SH-SY5Y (cell line): Measurements from ENCODE around the gene FAM83G.

Experiments used
- GATA2 ChIP-seq: IDR thresholded peaks from 2 replicates; pipeline ENCODE4 v1.6.1; 2011; ENCODE audit warnings: mild to moderate bottlenecking, low read depth, low read length
- GATA3 ChIP-seq: IDR thresholded peaks from 2 replicates; pipeline ENCODE4 v1.6.1; 2011; ENCODE audit warnings: low read depth, mild to moderate bottlenecking, low read length, moderate library complexity

DNA sequence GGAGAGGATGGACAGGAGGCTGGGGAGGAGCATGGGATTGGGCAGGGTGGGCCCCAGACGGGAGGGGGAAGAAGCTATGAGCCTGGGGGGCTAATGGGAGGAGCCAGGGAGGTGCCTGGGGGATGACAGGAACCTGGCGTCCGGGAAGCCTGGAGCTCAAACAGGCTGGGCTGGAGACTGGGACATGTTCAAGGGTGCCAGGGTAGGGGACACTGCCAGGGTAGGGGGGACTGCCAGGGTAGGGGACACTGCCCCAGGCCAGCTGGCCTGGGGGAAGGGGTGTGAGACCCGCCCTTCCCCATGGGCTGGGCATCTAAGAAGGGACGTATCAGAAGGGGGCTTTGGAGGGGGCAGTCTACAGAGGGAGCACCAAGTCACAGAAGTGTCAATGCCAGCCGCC is 7.0 kb upstream of the FAM83G start:
- TF ChIP-seq GATA3 (no peak), GATA2 (no peak)
